Breast epithelium (tissue), 4 donors: ENCODE data around the gene GPR180. TPM values are rescaled to one million over a fixed set of nuclear protein-coding genes. Genes with fewer than 3 reads are reported as not detected.

ENCODE experiments used
- DNase-seq, 2 donors: peaks; one replicate each; pipeline ENCODE4 v3.0.0-alpha.2; 2019; ENCODE audit warnings: low spot score in 2 of 2
- H3K27ac ChIP-seq, 2 donors: fragments of 200-600 bp; sonication (generic) in 1 of 2; one replicate each; pipeline ENCODE4 v1.5.1; 2016 to 2019; ENCODE audit warnings: mild to moderate bottlenecking in 1 of 2
- H3K27me3 ChIP-seq, 2 donors: fragments of 200-600 bp; sonication (generic) in 1 of 2; one replicate each; pipeline versions ENCODE4 v1.5.1 to v1.6.0; 2017 to 2019; ENCODE audit warnings: control low read depth in 1 of 2, mild to moderate bottlenecking in 1 of 2
- H3K36me3 ChIP-seq: fragments of 200-600 bp; one replicate; pipeline ENCODE4 v1.5.1; 2019
- H3K4me1 ChIP-seq, 2 donors: fragments of 200-600 bp; sonication (generic); one replicate each; pipeline ENCODE4 v1.5.1; 2016 to 2019; ENCODE audit warnings: control low read depth in 1 of 2
- H3K4me3 ChIP-seq, 3 donors: fragments of 200-600 bp; sonication (generic); 1 replicate in 2 of 3; 2 replicates in 1 of 3; pipeline ENCODE4 v1.5.1; 2016 to 2019; ENCODE audit warnings: mild to moderate bottlenecking in 3 of 3, moderate library complexity in 2 of 3
- H3K9me3 ChIP-seq, 2 donors: fragments of 200-600 bp; sonication (generic) in 1 of 2; one replicate each; pipeline ENCODE4 v1.5.1; 2016 to 2019; ENCODE audit warnings: control low read depth in 1 of 2
- POLR2A ChIP-seq: fragments of 450-650 bp; IDR thresholded peaks from one replicate; pipeline ENCODE4 v1.6.1; 2016; ENCODE audit warnings: antibody characterized with exemption, mild to moderate bottlenecking, moderate library complexity
- POLR2AphosphoS5 ChIP-seq, 3 donors: sonication (generic); formaldehyde crosslinking; IDR thresholded peaks; one replicate each; pipeline ENCODE4 v1.6.1; 2017; ENCODE audit warnings: antibody characterized with exemption in 3 of 3
- intact Hi-C: fragments of 100-400 bp; cut with DNase I; formaldehyde crosslinking; loops from one replicate; pipeline ENCODE4 v1.15.1; 2023; ENCODE audit warnings: low total_unique reads
- total RNA-seq, 3 donors: library from RNA; depleted of rRNA; stranded (reverse); fragments of >200 nt; gene quantifications; one replicate each; pipeline ENCODE4 v1.1.0, GENCODE V29; 2016
- TF ChIP-seq, protein P1 (sequence below), 3 donors: fragments of 450-650 bp; IDR thresholded peaks; one replicate each; pipeline ENCODE4 v1.5.1; 2016 to 2017; ENCODE audit warnings: antibody characterized with exemption in 3 of 3, mild to moderate bottlenecking in 3 of 3, moderate library complexity in 3 of 3

The GPR180 gene
- total RNA-seq, 3 donors from 2014 or later = 6.2 to 8.9 (median 7.9) TPM

DNA sequence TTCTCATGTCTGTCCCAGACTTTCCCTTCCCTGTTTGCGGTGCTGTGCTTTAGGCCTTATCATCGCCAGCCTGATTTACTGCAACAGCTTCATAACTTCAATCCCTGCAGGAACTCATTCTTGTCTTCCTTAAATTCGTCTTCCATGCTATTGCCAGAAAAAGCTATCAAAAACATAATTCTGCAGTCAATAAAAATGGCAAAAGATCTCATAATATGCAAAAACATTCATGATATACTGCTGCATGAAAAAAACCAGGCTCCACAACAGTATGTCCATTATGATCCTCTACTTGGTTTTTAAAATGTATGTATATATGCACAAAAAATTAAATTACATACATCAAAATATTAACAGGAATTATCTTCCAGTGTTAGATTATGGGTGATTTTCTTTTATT lies 34.1 kb upstream of the GPR180 start:
- Histone ChIP-seq H3K36me3 (peaks cover 6% of the 10 kb centered on the region), H3K27me3 (no peaks in the 10 kb centered on the region), H3K27ac (no peak overlapping the region), H3K4me3 (no peak overlapping the region), H3K9me3 (no peaks in the 10 kb centered on the region), H3K4me1 (no peaks in the 10 kb centered on the region)
- intact Hi-C loops = no loop called here
- TF ChIP-seq, protein P1, sequence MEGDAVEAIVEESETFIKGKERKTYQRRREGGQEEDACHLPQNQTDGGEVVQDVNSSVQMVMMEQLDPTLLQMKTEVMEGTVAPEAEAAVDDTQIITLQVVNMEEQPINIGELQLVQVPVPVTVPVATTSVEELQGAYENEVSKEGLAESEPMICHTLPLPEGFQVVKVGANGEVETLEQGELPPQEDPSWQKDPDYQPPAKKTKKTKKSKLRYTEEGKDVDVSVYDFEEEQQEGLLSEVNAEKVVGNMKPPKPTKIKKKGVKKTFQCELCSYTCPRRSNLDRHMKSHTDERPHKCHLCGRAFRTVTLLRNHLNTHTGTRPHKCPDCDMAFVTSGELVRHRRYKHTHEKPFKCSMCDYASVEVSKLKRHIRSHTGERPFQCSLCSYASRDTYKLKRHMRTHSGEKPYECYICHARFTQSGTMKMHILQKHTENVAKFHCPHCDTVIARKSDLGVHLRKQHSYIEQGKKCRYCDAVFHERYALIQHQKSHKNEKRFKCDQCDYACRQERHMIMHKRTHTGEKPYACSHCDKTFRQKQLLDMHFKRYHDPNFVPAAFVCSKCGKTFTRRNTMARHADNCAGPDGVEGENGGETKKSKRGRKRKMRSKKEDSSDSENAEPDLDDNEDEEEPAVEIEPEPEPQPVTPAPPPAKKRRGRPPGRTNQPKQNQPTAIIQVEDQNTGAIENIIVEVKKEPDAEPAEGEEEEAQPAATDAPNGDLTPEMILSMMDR (IDR thresholded peaks at IDR 0.05) = no peak
- TF ChIP-seq POLR2A = no peak
- no peak for TF ChIP-seq POLR2AphosphoS5 (IDR thresholded peaks at IDR 0.05)
- DNase-seq = no peak

DNA sequence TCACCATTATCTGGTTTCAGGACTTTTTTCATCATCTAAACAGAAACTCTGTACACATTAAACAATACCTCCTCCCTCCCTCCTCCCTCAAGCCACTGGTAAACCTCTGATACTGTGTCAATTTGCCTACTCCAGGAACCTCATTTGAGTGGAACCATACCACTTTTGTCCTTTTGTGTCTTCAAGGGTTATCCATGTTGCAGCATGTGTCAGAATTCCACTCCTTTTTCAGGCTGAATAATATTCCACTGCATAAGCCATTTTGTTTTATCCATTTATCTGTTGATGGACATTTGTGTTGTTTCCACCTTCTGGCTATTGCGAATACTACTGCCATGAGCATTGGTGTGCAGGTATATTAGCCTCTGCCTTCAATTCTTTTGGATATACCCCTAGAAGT lies 33.2 kb upstream of the GPR180 start:
- intact Hi-C loops = no loop called here
- Histone ChIP-seq H3K27ac (no peak overlapping the region), H3K4me3 (no peak overlapping the region), H3K27me3 (no peaks in the 10 kb centered on the region), H3K4me1 (no peaks in the 10 kb centered on the region), H3K36me3 (peaks cover 8% of the 10 kb centered on the region), H3K9me3 (no peaks in the 10 kb centered on the region)
- TF ChIP-seq POLR2AphosphoS5 (IDR thresholded peaks at IDR 0.05) (no peak), POLR2A (no peak)
- TF ChIP-seq, protein P1 (IDR thresholded peaks at IDR 0.05) = no peak
- DNase-seq = no peak

DNA sequence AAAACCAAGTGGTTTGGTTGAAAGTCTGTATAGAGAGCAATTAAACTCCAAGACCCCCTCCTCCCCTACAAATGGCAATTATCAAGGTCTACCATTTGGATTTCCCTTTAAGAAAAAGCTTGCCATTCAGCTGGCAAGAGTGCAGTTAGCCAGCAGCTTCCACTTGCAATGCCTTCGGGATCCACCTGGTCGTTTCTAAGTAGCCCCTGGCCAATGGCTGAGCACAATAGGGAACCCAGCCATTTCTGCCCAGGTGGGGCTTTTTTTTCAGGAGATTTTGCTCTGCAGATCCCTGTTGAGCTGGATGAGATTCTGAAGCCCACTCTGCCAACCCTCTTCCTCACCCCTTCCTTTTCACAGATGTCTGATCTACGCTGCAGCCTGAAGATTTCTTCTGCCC lies 32.0 kb upstream of the GPR180 start:
- H3K4me3 ChIP-seq = no peak overlapping the region
- peaks cover 8% of the 10 kb centered on the region for H3K36me3 ChIP-seq
- intact Hi-C loops = loop anchor here (10.0 kb wide), 1 partner anchor 1595 kb away; no protein-coding TSS in a partner anchor
- H3K4me1 ChIP-seq = no peaks in the 10 kb centered on the region
- no peak overlapping the region for H3K27ac ChIP-seq
- TF ChIP-seq POLR2A = no peak
- TF ChIP-seq, protein P1 (IDR thresholded peaks at IDR 0.05) = no peak
- TF ChIP-seq POLR2AphosphoS5 (IDR thresholded peaks at IDR 0.05) = no peak
- DNase-seq = no peak
- H3K9me3 ChIP-seq = no peaks in the 10 kb centered on the region
- no peaks in the 10 kb centered on the region for H3K27me3 ChIP-seq

DNA sequence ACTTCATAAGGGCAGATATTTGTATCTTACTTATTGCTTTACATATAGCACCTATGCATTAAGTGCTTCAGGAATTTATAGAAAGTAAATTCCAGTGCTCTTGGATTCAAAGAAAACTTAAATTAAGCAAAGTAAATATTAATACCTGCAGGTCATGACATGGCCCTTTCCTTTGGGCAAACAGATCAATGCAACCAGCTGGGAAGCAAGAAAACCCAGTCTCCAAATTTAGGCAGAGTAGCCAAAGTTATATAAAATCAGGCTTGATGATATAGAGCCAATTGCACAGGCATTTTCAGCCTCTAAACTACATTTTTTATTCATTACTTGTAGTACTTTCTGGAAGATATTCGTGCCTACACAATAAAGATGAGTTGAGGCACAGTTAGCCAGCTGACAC lies 22.6 kb upstream of the GPR180 start:
- Histone ChIP-seq H3K9me3 (no peaks in the 10 kb centered on the region), H3K4me3 (no peak overlapping the region), H3K27me3 (no peaks in the 10 kb centered on the region), H3K36me3 (peaks cover 5% of the 10 kb centered on the region), H3K4me1 (no peaks in the 10 kb centered on the region), H3K27ac (no peak overlapping the region)
- TF ChIP-seq, protein P1 (IDR thresholded peaks at IDR 0.05) = no peak
- TF ChIP-seq POLR2A = no peak
- TF ChIP-seq POLR2AphosphoS5 (IDR thresholded peaks at IDR 0.05) = no peak
- no peak for DNase-seq
- intact Hi-C loops = loop anchor here (10.0 kb wide), 1 partner anchor 1604 kb away; no protein-coding TSS in a partner anchor

DNA sequence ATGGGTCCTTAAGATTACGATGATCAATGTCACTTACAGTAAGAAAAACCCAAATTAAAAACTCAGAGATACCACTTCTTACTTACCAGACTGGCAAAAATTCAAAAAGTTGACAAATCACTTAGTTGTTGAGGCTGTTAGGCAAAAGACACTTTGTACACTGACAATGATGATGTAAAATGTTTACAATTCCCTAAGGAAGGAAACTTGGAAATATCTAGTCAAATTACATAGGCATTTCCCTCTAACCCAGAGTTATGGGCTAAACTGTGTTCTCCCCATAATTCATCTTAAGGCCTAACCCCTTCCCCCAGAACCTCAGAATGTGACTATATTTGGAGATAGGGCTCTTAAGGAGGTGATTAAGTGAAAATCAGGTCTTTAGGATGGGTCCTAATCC lies 17.7 kb upstream of the GPR180 start:
- intact Hi-C loops = no loop called here
- H3K27me3 ChIP-seq = no peaks in the 10 kb centered on the region
- H3K27ac ChIP-seq = no peak overlapping the region
- H3K4me1 ChIP-seq = no peaks in the 10 kb centered on the region
- TF ChIP-seq POLR2AphosphoS5 (IDR thresholded peaks at IDR 0.05) (no peak), POLR2A (no peak)
- TF ChIP-seq, protein P1 (IDR thresholded peaks at IDR 0.05) = no peak
- H3K9me3 ChIP-seq = no peaks in the 10 kb centered on the region
- no peaks in the 10 kb centered on the region for H3K36me3 ChIP-seq
- no peak for DNase-seq
- no peak overlapping the region for H3K4me3 ChIP-seq
